Fibroblast of the aortic adventitia (primary cell): ENCODE results near the gene C1orf105. TPM values are rescaled to one million over a fixed set of nuclear protein-coding genes. Genes with fewer than 3 reads are reported as not detected.
A peak's percentile ranks its signal among the peaks of the same experiment; 100 is the strongest.

Experiments used
- DNase-seq: peaks from one replicate; pipeline ENCODE4 v3.0.0-alpha.2; 2010; ENCODE audit warnings: low read depth
- H3K4me3 ChIP-seq: 2 replicates; pipeline ENCODE4 v1.5.1; 2011; ENCODE audit warnings: low read depth, mild to moderate bottlenecking, control low read depth, low read length, moderate library complexity
- total RNA-seq: library from RNA; depleted of rRNA; stranded (reverse); fragments of >200 nt; gene quantifications from 2 replicates; pipeline ENCODE4 v1.2.3, GENCODE V29; 2012; ENCODE audit warnings: low replicate concordance
- TF ChIP-seq, protein P1 (sequence below): IDR thresholded peaks from 2 replicates; pipeline ENCODE4 v1.5.1; 2011; ENCODE audit warnings: mild to moderate bottlenecking, low read length, control low read depth, inconsistent platforms; ENCODE audit not compliant: insufficient read depth

The C1orf105 gene
- total RNA-seq, 1 donor: not detected

DNA sequence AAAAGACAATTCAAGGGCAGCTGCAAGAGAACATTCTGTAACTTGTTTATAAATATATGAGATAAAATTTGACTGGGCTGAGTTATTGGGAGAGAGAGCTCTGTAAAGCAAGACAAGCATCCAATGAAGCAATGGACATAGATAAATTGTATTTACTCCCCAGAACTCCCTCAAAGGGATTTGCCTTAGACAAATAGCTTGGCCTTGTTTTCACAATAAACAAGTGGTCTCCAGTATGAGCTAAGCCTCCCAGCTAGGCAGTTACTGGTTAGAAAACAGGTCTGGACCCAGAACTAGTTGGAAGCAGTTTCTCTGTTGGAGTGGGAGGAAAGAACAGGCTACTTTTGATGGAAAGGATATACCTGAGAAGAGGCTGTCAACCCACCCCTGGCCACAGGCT, 87.3 kb downstream of the C1orf105 start:
- DNase-seq: no peak
- TF ChIP-seq, protein P1, sequence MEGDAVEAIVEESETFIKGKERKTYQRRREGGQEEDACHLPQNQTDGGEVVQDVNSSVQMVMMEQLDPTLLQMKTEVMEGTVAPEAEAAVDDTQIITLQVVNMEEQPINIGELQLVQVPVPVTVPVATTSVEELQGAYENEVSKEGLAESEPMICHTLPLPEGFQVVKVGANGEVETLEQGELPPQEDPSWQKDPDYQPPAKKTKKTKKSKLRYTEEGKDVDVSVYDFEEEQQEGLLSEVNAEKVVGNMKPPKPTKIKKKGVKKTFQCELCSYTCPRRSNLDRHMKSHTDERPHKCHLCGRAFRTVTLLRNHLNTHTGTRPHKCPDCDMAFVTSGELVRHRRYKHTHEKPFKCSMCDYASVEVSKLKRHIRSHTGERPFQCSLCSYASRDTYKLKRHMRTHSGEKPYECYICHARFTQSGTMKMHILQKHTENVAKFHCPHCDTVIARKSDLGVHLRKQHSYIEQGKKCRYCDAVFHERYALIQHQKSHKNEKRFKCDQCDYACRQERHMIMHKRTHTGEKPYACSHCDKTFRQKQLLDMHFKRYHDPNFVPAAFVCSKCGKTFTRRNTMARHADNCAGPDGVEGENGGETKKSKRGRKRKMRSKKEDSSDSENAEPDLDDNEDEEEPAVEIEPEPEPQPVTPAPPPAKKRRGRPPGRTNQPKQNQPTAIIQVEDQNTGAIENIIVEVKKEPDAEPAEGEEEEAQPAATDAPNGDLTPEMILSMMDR: no peak
- no peak overlapping the region for H3K4me3 ChIP-seq

DNA sequence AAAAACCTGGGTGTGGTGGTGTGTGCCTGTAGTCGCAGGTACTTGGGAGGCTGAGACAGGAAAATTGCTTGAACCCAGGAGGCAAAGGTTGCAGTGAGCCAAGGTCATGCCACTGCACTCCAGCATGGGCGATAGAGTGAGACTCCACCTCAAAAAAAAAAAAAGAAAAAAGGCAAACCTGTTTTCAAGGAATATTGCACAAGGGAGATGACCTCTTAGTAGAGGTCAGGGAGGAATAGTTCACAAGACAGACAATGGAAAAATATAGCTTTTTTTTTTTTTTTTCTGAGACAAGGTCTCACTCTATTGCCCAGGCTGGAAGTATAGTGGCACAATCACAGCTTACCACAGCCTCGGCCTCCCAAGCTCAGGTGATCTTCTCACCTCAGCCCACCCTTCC, 90.0 kb downstream of the C1orf105 start:
- TF ChIP-seq, protein P1: no peak
- H3K4me3 ChIP-seq: no peak overlapping the region
- DNase-seq: no peak

DNA sequence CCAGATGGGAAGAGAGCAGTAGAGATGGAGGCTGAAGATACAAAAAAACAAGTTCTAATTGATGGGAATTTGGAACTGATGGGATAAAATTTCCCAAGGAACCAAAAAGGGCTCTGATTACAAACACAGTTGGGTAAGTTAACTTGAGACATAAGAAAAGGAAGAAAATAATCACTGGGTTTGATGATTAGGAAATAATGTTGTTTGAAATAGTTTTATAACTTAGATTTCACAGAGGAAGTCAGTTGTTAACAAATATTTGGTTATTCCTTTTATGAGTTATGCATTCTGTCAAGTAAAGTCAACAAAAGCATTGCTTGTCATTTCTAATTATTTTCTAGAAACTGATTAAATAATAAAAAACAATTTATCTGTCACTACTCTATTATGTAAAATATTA, 92.1 kb downstream of the C1orf105 start:
- TF ChIP-seq, protein P1: no peak
- no peak overlapping the region for H3K4me3 ChIP-seq
- no peak for DNase-seq

DNA sequence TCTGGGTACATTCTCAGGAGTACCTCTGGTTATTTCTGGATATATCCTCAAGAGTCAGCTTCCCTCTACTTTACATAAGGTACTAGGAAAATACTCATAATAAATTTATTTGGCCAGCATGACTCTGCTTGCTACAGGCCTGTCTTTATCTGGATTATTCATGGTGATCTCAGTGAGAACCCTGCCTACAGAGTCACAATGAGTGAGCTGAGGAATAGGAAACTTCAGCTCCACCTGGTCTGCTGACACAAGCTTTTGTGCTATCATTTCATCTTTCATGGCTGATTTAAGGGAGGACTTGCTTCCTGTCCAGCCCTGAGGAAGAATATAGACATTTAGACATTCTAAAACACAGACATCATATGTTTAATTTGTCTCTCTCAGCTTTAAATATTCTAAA, 93.0 kb downstream of the C1orf105 start:
- TF ChIP-seq, protein P1: no peak
- peak; percentile 51 for DNase-seq
- no peak overlapping the region for H3K4me3 ChIP-seq

- TF ChIP-seq, protein P1: no peak
- no peak for DNase-seq
- no peak overlapping the region for H3K4me3 ChIP-seq
These were observed 93.6 kb downstream of the C1orf105 start for GRCh38 chr1:172514108-172514507.

- DNase-seq: no peak
- H3K4me3 ChIP-seq: no peak overlapping the region
- TF ChIP-seq, protein P1: no peak
These were observed 95.0 kb downstream of the C1orf105 start for GRCh38 chr1:172515436-172515835.

- DNase-seq: no peak
- TF ChIP-seq, protein P1: no peak
- H3K4me3 ChIP-seq: no peak overlapping the region
These were observed 95.4 kb downstream of the C1orf105 start for GRCh38 chr1:172515927-172516326.
